ENCODE measurements around the gene PCGF6. TPM values are rescaled to one million over a fixed set of nuclear protein-coding genes. Genes with fewer than 3 reads are reported as not detected.

Gene PCGF6, protein sequence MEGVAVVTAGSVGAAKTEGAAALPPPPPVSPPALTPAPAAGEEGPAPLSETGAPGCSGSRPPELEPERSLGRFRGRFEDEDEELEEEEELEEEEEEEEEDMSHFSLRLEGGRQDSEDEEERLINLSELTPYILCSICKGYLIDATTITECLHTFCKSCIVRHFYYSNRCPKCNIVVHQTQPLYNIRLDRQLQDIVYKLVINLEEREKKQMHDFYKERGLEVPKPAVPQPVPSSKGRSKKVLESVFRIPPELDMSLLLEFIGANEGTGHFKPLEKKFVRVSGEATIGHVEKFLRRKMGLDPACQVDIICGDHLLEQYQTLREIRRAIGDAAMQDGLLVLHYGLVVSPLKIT
- total RNA-seq = 10 to 100 TPM in 1 of 4 donors, 1 to 10 TPM in 3; 5.4 to 10.9 (median 7.0) TPM

DNA sequence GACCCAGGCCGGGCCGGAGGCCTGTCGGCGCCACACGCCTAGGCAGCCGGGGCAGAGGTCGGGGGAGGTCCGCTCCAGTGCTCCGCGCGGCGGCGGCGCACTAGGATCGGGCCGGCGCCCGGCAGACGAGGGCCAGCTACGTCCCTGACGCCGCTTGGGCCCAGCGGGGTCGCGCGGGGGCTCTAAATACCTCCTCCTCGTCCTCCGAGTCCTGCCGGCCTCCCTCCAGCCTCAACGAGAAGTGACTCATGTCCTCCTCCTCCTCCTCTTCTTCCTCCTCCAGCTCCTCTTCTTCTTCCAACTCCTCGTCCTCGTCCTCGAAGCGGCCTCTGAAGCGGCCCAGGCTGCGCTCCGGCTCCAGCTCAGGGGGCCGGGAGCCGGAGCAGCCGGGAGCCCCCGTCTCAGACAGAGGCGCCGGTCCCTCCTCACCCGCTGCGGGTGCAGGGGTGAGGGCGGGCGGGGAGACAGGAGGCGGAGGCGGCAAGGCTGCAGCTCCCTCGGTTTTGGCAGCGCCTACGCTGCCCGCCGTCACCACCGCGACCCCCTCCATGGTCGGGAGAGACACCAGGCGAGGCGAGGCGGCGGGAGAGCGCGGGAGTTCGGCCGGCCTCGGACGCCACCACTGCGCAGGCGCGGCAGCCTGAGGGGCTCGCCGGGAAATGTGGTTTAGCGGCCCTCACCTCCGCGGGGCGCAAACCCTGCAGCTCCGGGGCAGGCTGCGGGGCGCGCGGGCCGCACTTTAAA lies at the start of gene PCGF6:
Gene PCGF6, minus strand, starts transcription at position 624 of the 744 bp plus-strand sequence. Its CDS starts 74 bp downstream, at position 550.
- intact Hi-C loops (cut with DNase I; ENCODE audit: low total_unique reads) = no loop called here
- WGBS, 2 donors = 1% methylated on average over 66 to 81 of the region's 82 CpGs
- peak within 1 kb of the TSS; percentile 94 for H3K4me3 ChIP-seq (ENCODE audit: low read depth, poor library complexity, severe bottlenecking)
- TF ChIP-seq, protein P1, sequence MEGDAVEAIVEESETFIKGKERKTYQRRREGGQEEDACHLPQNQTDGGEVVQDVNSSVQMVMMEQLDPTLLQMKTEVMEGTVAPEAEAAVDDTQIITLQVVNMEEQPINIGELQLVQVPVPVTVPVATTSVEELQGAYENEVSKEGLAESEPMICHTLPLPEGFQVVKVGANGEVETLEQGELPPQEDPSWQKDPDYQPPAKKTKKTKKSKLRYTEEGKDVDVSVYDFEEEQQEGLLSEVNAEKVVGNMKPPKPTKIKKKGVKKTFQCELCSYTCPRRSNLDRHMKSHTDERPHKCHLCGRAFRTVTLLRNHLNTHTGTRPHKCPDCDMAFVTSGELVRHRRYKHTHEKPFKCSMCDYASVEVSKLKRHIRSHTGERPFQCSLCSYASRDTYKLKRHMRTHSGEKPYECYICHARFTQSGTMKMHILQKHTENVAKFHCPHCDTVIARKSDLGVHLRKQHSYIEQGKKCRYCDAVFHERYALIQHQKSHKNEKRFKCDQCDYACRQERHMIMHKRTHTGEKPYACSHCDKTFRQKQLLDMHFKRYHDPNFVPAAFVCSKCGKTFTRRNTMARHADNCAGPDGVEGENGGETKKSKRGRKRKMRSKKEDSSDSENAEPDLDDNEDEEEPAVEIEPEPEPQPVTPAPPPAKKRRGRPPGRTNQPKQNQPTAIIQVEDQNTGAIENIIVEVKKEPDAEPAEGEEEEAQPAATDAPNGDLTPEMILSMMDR (IDR thresholded peaks at IDR 0.05) = no peak
- TF ChIP-seq POLR2A (IDR thresholded peaks at IDR 0.05) = no peak
- peak; percentile 36 to 93 for DNase-seq (ENCODE audit: low spot score in 2 of 2)

DNA sequence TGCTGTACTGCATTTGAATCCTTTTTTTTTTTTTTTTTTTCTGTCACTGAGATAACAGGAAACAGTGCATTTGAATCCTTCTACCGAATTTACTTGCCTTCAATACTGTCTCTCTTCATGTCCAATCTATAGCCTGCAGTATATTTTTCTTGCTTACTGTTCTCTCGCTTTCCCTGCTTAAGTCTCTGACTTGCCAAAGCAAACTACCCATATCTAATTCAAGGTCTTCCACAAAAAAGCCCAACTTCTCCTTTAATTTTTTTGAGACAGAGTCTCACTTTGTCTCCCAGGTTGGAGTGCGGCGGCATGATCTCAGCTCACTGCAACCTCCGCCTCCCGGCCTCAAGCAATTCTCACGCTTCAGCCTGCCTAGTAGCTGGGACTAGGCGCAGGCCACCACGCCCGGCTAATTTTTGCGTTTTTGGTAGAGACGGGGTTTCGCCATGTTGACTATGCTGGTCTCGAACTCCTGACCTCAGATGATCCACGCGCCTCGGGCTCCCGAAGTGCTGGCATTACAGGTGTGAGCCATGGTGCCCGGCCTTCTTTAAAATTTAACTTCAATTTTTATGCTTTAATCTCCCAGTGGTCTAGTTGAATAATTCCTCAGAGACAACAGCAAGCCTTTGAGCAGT lies 46.4 kb upstream of the PCGF6 start:
- WGBS, 2 donors = 41 to 47% methylated on average over 19 of the region's 19 CpGs
- intact Hi-C loops (cut with DNase I; ENCODE audit: low total_unique reads) = no loop called here
- DNase-seq (ENCODE audit: low spot score in 2 of 2) = peak in 1 of 2 donors; percentile 74
- peak overlapping the region; percentile 93 for H3K4me3 ChIP-seq (ENCODE audit: low read depth, poor library complexity, severe bottlenecking)
- TF ChIP-seq POLR2A (IDR thresholded peaks at IDR 0.05) = no peak
- TF ChIP-seq, protein P1 (IDR thresholded peaks at IDR 0.05) = no peak

DNA sequence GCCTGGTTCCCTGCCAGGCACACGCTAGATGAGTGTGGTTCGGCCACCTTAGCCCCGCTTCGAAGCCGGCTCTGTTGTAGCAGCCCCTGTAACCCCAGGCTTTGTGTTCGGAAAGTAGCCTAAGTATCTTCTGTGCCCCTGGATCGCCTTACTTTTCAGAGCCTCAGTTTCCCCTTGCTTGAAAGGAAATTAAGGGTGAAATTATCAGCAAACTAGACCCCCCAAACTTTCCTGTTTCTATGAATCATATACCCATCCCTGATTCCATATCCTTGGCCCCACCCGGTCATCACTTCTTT lies 45.8 kb upstream of the PCGF6 start:
- whole genome bisulfite sequencing, 2 donors = 0 to 1% methylated on average over 7 to 8 of the region's 8 CpGs
- DNase-seq (ENCODE audit: low spot score in 2 of 2) = no peak
- peak overlapping the region; percentile 93 for H3K4me3 ChIP-seq (ENCODE audit: low read depth, poor library complexity, severe bottlenecking)
- intact Hi-C loops (cut with DNase I; ENCODE audit: low total_unique reads) = no loop called here
- TF ChIP-seq, protein P1 (IDR thresholded peaks at IDR 0.05) = no peak
- TF ChIP-seq POLR2A (IDR thresholded peaks at IDR 0.05) = no peak

DNA sequence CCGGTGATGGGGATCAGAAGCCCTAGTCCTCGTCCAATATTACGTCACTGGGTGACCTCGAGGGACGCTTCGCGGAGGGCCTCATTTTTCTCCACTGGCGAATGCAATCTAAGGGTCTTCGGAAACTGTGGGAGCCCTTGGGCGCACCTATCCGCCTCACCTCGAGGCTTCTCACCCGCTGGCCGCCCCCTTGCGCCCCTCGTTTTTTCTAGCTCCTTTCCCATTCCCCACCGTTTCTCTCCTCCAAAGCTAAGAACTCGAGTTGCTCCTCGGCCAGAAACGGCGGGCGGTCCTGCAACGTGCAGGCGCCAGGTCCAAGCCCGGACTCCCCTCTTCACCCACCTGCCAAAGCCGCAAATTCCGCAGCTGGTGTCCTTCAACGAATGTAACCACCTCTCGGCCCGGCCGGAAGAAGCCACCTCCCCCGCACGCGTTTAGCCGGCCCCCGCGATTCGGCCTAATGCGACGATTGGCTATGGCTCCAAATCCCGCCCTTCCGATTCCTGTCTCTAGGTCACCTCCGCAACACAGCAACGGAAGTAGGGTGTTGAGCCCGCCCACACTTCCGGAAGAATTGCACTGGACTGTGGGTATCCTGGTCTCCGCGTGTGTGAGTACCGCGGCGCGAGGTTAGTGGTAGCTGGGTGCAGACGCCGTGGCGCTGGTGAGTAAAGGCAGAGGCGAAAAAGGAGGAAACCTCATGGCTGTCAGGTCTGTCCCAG lies 45.3 kb upstream of the PCGF6 start, which contains the start of the genes ATP5MK and PDCD11:
Gene ATP5MK, minus strand, starts transcription at position 409 of the 722 bp plus-strand sequence. CDS start 4,018 bp downstream, outside the sequence.
Gene PDCD11, plus strand, starts transcription at position 560 of the 722 bp plus-strand sequence. CDS start 1,801 bp downstream, outside the sequence.
- TF ChIP-seq, protein P1 (IDR thresholded peaks at IDR 0.05) = no peak
- TF ChIP-seq POLR2A (IDR thresholded peaks at IDR 0.05) = no peak
- intact Hi-C loops (cut with DNase I; ENCODE audit: low total_unique reads) = no loop called here
- peak within 1 kb of the TSS; percentile 93 for H3K4me3 ChIP-seq (ENCODE audit: low read depth, poor library complexity, severe bottlenecking)
- WGBS, 2 donors = 1% methylated on average over 56 of the region's 56 CpGs
- DNase-seq (ENCODE audit: low spot score in 2 of 2) = peak; percentile 98 to 99

DNA sequence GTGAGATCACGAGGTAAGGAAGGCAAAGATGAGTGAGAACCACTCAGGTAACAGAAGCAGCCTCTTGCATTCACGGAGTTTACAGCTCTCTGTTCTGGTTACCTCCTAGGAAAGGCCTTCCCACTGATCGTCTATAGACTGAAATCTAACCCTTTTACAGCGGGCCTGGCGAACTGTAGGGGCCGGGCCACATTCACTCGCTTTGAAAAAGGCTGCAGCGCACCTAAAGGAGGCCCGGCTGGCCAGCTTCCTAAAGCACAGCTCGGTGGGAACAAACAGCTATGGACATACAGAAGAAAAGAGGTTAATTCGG lies 44.8 kb upstream of the PCGF6 start:
- DNase-seq (ENCODE audit: low spot score in 2 of 2) = peak in 1 of 2 donors; percentile 57
- 1 to 3% methylated on average over 11 of the region's 11 CpGs for WGBS, 2 donors
- intact Hi-C loops (cut with DNase I; ENCODE audit: low total_unique reads) = no loop called here
- H3K4me3 ChIP-seq (ENCODE audit: low read depth, poor library complexity, severe bottlenecking) = peak overlapping the region; percentile 93
- TF ChIP-seq, protein P1 (IDR thresholded peaks at IDR 0.05) = no peak
- no peak for TF ChIP-seq POLR2A (IDR thresholded peaks at IDR 0.05)
